Fibroblast of skin of right biceps (primary cell): ENCODE measurements around the gene AHCY.
"Not testable (repeated sequence)": the region's sequence is repeated elsewhere in the genome, so short reads cannot be mapped to it uniquely, and the experiment has no call there.

ENCODE experiments used
- DNase-seq: peaks from one replicate; pipeline ENCODE4 v3.0.0-alpha.2; 2013

Gene AHCY

DNA sequence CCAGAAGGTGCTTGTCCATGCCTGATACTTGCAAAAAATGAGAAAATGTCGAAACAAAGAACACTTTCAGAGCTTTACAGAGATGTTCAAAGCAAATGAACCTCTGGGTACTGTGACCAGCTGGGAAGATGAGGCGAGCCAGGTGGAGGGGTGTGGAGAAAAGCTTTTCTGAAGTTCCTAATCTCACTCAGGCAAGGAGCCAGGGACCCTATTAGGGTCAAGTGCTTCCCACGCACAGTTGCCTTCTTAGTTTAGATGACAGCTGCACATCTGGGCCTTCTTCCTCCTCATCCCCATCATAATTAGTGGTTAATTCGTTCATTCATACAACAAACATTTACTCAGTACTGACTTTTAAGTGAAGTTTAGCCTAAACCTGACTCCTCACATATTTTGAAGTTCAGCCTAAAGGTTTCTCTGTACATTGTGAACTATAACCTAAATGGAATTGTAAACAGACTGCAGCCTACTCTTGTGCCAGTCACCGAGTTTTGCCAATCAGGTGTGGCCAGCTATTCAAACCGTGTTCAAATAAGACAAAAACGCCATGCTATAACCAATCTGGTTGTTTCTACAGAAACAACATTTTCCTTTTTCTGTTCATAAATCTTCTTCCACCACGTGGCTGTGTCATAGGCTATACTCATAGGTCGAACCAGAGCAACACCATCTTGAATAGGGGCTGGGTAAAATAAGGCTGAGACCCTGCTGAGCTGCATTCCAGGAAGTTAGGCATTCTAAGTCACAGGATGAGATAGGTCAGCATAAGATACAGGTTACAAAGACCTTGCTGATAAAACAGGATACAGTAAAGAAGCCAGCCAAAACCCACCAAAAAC lies 19.3 kb upstream of the AHCY start:
- no peak for DNase-seq

DNA sequence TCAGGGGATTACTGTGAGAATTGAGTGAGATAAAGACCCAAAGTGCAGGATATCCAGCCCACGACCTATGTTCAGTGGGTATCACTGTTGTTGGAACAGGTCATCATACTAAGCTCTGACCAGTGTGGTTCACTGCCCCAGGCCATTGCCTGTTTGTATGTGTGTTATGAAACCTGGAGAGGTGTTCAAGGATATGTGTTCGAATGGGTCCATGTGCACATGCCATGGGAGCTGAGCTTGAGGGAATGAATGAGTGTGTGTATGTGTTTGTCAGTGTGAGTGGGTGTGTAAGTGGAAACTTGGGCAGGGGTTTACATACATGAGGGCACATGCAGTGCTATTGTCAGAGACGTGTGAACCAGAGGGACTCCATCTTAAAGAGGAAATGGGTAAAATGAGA lies 17.7 kb upstream of the AHCY start:
- no peak for DNase-seq

DNA sequence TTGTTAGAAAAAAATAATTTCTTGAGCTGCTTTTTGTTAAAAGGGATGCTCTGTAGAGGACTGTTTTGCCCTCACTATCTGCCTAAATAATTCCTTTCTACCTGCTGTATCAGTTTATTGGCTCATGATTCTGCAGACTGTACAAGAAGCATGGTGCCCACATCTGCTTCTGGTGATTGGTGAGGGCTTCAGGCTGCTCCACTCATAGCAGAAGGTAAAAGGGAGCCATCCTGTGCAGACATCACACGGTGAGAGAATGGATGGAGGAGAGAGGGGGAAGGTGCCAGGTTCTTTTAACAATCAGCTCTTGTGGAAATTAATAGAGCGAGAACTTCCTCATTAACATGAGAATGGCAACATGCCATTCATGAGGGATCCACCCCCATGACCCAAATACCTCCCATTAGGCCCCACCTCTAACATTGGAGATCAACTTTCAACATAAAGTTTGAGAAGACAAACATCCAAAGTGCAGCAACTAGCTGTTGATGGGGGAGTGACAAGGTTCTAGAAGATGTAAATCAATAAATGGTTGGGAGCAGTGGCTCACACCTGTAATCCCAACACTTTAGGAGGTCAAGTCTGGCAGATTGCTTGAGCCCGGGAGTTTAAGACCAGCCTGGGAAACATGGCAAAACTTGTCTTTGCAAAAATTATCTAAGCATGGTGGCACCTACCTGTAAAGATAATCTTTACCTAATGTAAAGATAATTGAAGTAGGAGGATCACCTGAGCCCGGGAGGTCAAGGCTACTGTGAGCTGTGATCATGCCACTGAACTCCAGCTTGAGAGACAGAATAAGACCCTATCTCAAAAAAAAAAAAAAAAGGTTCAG lies 15.7 kb upstream of the AHCY start:
- DNase-seq = no peak

DNA sequence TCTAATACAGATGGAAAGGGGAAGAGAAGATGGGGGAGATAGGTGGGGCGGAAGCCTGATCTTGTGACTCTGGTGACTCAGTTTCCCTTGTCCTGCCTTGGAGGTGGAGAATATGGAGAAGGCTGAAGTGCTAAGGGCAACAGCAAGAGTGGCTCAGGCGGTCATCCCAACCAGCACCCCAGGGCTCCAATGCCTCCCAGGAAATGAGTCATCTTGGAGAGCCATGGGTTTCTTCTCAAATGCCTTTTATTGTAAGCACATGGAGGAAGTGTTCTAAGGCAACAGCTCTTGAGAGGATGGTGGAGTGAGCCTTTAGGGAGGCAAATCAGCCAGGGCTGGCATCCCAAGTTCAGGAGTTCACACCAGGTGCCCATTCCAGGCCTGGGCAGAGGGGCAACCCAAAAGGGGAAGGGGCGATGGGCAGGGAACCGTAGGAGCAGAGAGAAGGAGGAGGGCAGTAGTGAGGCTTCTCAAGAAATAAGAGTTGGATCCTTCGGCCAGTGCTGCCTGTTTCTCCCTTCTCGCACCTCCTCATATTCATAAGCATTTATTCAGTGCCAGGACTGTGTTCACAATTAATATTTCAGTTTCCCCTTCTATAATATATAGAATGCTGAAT lies 13.2 kb upstream of the AHCY start:
- peak; percentile 40 for DNase-seq

DNA sequence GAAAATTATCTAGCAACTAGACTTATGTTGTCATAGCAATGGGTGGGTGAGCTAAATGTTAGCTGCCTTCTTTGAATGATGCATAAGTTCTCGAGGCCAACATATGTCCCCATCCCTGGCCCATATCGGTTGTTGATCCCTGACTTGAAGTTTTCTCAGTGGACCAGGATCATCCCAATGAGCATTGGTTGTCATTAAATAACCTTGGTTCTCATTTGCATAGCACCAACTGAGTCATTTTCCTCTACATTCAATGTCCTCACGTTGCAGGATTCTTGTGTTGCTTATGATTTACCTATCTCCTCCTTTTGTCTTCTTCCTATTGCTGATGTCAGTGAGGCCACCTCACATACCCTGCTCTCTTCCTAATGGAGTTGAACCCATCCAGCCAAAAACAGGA lies 12.1 kb upstream of the AHCY start:
- no peak for DNase-seq

DNA sequence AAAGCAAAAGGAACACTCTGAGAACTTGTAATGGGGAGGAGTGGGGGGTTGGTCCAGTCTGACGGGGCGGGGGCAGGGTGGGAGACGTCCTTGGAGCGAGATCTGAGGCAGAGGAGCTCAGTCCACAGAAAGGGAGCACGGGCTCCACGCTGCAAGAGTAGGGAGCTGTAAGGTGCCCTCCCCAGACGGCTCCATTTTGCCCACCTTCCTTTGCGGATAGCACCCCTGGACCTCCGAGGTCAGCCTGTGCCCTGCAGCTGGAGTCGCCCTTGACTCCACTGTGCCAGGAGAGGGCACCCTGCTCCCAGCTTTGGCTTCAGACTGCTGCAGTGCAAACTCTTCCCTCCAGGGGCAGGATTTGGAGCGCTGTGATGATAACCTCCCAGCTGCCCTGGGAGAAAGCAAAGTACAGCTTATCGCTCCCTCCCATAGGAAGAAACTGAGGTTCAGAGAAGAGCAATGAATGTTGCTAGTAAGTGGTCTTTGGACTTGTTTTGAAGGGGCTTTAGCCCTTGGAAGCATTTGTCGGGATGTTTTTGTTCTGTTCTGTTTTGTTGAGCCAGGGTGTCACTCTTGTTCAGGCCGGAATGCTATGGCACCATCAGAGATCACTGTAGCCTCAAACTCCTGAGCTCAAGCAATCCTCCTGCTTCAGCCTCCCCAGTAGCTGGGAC lies 9.5 kb upstream of the AHCY start:
- DNase-seq = peak; percentile 85

DNA sequence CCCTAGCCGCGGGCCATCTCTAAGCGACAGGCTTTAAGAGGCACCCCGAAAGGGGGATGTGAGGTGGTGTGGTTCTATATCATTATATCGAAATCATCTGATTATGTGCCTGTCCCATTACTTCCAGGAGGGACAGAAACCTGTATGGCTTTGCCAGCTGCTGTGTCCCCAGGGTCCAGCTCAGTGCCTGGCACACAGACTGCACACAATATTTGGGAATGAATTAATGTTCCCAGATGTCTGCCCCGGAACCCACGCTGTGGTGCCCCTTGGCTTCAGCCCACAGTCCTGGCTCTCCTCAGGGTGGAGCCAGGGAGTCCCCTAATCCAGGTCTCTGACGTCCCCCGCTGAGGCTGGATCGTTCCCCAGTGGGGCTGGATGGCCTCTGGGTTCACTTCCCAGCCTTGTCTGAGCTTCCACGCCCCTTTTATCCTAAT lies 8.9 kb upstream of the AHCY start:
- DNase-seq = no peak

DNA sequence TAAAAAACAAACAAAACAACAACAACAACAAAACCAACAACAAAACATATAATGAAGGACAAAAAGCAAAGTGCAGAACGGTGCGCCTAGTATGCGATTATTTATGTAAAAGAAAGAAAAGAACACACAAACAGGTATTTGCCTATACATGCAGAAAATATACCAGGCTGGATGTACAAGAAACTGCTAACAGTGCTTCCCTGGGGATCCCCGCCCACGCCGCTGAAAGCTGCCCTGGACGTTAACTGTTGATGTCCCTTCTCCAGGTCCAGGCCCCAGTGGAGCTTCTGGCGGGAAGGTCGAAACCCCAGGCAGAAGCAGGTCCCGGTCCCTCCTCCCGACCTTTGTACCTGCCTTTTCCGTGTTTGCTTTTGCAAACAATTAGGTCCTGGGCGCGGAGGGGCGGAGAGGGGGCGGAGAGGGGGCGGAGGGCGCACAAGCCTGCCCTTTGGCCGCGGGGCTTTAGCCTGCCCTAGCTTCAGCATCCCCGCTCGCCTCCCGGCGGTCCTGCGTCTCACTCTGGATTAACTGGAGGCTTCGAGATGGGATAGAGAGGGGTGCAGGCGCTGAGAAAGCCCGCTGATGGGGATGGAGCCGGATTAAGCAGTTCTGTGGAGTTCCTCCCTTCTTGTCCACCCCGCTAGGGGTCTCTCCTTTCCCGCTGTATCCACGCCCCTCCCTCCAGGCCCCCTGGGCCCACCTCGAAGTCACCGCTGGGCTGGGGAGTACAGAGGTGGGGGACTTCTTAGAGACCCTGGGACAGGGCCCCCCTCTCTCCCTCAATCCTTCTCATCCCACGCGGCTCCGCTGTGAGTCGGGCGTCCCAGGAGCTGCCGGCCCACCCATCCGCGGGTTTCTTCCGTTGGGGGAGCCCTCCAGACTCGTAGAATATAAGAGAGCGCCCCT lies 8.2 kb upstream of the AHCY start:
- DNase-seq = no peak

DNA sequence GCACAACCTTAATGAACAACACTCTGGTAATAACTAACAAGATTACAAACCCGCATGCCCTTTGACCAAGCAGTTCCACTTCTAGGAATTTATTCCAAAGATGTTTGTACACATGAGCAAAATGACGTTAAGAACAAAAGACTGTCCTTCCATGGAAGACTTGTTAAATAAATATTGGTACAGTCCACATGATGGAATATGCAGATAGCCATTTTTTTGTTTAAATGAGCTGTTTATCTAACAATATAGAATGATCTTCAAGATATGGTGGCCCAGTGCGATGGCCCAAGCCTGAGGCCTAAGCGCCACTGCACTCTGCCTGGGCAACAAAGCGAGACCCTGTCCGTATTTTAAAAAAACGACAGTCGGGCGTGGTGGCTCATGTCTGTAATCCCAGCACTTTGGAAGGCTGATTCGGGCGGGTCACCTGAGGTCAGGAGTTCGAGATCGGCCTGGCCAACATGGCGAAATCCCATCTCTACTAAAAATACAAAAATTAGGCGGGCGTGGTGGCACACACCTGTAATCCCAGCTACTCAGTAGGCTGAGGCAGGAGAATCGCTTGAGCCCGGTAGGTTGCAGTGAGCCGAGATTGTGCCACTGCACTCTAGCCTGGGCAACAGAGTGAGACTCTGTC lies 7.4 kb upstream of the AHCY start:
- no peak for DNase-seq

DNA sequence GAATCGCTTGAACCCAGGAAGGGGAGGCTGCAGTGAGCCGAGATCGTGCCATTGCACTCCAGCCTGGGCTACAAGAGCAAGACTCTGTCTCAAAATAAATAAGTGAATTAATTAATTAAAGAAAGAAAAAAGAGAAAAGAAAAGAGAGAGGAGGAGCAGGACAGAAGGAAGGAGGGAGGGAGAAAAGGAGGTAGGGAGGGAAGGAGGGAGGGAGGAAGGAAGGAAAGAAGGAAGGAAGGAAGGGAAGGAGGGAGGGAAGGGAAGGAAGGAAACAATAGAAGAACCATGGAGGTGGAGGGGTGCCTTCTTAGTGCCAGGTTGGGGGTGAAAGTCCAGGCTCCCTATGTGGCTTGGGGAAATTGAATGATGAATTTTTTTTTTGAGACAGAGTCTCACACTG lies 6.5 kb upstream of the AHCY start:
- no peak for DNase-seq

DNA sequence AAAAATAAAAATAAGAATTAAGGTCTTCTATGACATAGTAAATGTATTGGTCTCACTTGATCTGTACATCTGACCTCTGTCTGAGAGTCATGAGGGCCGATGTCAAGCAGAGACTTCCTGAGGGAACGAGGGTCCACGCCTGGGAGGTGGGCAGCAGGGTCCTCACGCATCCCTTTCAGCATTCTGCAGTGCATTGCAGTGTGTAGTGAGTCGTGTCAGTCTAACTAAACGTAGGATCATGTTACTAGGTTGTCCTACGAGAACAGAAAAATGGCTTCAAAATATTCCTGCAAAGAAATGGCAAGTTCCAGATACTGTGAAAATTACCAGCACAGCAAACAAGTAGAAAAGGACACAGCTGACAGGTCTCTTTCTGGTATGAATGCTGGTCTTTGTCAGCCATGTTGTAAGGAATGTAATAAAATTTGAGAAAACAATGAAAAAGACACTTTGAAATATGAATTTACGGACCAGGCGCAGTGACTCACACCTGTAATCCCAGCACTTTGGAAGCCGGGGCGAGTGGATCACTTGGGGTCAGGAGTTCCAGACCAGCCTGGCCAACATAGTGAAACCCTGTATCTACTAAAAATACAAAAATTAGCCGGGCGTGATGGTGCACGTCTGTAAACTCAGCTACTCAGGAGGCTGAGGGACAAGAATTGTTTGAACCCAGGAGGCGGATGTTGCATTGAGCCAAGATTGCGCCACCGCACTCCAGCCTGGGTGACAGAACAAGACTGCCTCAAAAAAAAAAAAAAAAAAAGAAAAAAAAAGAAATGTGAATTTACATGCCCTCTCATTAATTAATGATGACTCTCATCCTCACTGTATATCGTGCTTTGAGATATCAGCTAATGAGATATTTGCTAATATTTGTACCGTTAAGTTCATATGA lies 2.4 kb upstream of the AHCY start:
- DNase-seq = no peak

DNA sequence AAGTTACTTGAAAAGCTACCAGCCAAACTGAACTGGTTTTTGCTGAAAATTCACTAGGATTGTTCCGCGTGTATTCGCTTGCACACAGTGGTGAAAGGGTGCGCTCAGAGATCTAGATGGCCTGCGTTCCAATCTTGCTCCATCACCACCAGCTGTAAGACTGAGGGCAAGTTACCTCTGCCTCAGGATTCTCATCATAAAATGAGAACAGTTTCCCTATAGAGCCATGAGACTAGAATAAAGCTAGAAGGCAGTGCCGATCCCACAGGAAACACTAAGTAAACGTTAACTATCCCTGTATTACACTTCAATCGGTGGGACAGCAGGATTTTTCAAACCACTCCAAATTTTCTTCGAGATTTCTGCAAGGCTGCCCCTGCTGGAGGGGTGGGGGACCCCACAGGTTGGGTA lies 838 bp downstream of the AHCY start:
- peak; percentile 41 for DNase-seq

DNA sequence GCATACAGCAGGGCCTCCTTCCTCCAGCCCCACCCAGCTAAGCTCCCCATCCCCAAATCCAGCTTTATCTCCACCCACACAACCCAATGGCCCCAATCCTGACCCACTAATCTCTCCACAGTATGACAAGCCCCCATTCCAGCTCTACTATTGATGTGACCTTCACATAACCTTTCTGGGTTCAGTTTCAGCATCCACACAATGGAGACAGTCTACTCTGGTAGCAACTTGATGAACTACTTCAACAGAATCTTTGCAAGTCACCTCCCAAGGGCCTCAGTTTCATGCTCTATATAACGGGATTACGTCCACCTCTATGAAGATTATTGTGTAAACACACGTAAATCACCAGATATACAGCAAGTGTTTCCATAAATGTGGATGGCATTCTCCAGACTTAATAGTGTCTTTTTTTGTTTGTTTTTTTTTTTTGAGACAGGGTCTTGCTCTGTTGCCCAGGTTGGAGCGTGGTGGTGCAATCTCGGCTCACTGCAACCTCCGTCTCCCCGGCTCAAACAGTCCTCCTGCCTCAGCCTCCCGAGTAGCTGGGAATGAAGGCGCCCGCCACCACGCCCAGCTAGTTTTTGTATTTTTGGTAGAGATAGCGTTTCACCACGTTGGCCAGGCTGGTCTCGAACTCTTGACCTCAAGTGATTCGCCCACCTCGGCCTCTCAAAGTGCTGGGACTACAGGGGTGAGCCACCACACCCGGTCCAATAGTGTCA lies 1.4 kb downstream of the AHCY start:
- no peak for DNase-seq

DNA sequence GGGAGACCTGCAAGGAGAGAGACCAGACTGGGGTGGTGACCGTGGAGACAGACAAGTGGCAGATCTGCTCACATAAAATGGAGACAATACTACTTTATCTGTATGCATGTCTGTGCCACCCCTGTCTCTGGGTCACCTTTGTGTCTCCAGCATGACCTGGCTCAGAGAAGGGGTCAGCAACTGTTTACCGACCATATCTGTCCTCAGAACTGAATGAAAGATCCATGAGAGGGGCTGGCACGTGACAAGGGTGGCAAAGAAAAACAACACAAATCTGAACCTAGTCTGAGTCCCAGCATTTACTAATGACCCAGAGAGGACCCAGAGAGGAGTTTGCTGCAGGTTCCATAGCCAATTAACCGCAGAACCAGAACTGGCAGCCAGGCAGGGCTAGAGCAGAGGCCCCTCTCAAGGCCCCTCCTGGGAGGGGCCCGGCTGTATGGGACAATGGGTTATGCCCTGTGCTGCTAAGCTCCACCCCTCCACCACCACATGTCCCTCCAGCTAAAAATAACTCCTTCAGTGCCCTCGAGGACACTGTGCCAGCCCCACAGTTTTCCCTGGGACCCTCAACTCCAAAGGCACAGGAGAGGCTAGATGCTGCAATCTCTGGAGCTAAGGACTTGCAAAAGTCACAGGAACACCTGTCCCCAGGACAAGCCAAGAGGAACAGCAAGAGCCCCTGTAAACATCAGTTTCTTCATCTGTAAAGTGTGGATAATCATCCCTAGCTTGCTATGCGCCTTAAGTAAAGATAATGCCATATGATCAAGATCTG lies 2.2 kb downstream of the AHCY start:
- no peak for DNase-seq

DNA sequence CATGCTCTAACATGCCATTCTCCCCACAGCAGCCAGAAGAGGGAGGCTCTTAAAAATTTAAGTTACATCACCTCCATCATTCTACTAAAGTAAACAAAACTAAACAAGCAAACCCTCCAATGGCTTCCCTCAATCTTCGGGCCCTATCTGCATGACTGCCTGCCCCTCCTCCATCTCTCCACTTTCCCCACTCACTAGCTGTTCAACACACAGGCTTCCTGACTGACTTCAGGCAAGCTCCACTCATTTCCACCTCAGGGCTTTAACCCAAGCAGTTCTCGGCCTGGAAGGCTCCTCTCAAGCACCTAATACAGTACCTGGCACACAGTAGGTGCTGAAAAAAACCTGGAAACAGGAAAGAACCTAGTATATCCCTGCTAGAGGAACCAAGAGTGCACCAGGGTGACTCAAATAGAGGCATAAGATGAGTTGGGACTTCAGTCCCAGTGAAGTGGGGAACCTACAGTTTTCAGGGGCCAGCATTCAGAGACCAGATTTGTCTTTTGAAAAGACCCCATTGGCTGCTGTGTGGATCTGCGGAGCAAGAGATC lies 2.8 kb downstream of the AHCY start:
- no peak for DNase-seq

DNA sequence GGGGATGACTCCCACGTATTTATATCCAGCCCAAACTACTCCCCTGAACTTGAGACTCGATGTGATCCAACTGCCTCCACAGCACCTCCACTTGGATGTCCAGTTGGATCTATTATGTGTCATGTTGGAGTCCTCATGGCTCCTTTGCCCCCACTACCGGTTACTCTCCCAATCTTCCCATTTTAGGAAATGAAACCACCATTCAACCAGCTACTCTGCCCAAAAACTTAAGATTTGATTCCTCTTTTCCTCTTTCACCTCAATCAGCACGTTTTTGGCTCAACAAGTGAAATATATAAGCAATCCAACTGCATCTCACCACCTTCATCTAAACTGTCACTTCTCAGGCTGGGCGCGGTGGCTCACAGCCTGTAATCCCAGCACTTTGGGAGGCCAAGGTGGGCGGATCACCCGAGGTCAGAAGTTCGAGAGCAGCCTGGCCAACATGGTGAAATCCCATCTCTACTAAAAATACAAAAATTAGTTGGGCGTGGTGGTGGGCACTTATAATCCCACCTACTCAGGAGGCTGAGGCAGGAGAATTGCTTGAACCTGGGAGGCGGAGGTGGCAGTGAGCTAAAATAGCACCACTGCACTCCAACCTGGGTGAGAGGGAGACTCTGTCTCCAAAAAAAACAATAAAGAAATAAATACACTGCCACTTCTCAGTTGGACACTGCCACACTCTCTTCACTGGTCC lies 3.4 kb downstream of the AHCY start:
- no peak for DNase-seq

DNA sequence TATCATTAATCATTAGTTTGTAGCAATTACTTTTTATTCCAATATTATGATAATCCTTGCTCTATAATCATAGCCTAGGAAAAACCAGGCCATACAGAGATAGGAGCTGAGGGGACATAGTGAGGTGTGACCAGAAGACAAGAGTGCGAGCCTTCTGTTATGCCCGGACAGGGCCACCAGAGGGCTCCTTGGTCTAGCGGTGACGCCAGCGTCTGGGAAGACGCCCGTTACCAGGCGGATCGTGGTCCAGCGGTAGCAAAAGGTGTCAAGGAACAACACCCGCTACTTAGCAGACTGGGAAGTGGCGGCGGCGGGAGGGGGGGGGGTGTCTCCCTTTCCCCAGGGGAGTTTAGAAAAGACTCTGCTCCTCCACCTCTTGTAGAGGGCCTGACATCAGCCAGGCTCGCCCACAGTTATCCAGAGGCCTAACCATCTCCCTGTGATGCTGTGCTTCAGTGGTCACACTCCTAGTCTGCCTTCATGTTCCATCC lies 4.8 kb downstream of the AHCY start:
- not testable (repeated sequence) for DNase-seq

DNA sequence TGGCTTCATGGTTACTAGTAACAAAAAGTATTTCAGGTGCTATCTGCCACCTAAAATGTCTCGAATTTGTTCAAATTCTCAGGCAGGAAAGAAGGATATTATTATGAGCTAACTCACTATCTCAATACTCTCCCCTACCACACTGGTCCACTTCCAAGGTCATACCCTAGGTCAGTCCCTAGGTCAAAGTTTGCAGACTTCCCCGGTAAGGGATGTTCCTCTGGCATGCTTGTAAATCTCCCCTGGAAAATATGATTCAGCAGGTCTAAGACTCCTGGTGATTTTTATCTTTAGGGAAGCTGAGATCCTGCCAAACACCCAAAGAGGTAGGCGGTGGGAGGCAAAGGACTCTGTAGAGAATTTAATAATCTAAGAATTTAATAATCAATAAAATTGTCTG lies 6.7 kb downstream of the AHCY start:
- no peak for DNase-seq
